HCT116 (cell line): ENCODE data around the gene MINDY4. TPM values are rescaled to one million over a fixed set of nuclear protein-coding genes. Genes with fewer than 3 reads are reported as not detected.

Experiments used
- ATAC-seq: fragments of 200-7000 bp; cut with Tn5 transposase; 2 replicates; pipeline ENCODE4 v1.9.1; 2020; ENCODE audit warnings: mild to moderate bottlenecking, moderate library complexity
- BruUV-seq: library from RNA; stranded (reverse); fragments of 400-500 nt; replicated peaks from 2 replicates; lab custom pipeline; 2021; lab: Mats Ljungman, UMichigan
- CTCF ChIA-PET: fragments of 300-600 bp; sonication (Branson Sonifier 250); formaldehyde crosslinking; loops from one replicate; lab custom pipeline; 2021; ENCODE audit warnings: antibody characterized with exemption; lab: Charles Lee
- POLR2A ChIA-PET: fragments of 300-600, 350-600 bp; sonication (Branson Sonifier 250); formaldehyde crosslinking; loops from one replicate; lab custom pipeline; 2021; ENCODE audit warnings: antibody characterized with exemption; lab: Charles Lee
- RAD21 ChIA-PET, 2 experiments: fragments of 300-600 bp; sonication (Branson Sonifier 250); formaldehyde crosslinking; loops; one replicate each; lab custom pipeline; 2023; ENCODE audit warnings: low total read pairs in 2 of 2; ENCODE audit not compliant: uncharacterized antibody in 2 of 2, unreplicated experiment in 2 of 2, low non-redundant PET in 1 of 2; lab: Charles Lee
- DNase-seq: peaks from one replicate; pipeline ENCODE4 v3.0.0-alpha.2; 2010; ENCODE audit warnings: low read depth, low spot score
- H2AFZ ChIP-seq: fragments of 200-600 bp; shearing (Covaris generic), sonication (generic); 2 replicates; pipeline ENCODE4 v1.6.1; 2017; ENCODE audit warnings: low read depth, mixed run types, mixed read lengths, antibody characterized with exemption, low read length; ENCODE audit not compliant: poor library complexity, severe bottlenecking
- H3K27ac ChIP-seq: 2 replicates; pipeline ENCODE4 v1.5.1; 2012; ENCODE audit warnings: low read depth, low read length
- H3K27me3 ChIP-seq: fragments of 200-600 bp; sonication (generic); 2 replicates; pipeline ENCODE4 v1.6.1; 2016; ENCODE audit warnings: mixed run types, low read length, mixed read lengths; ENCODE audit not compliant: insufficient read depth
- H3K36me3 ChIP-seq, 2 experiments: fragments of 200-500 bp in 1 of 2; fragments of 200-600 bp in 1 of 2; sonication (Bioruptor generic) in 1 of 2; sonication (generic) in 1 of 2; 2 replicates each; pipeline versions ENCODE4 v1.5.1 to v1.6.1; 2014 to 2016; ENCODE audit warnings: low read length in 2 of 2, inconsistent platforms in 1 of 2, mixed read lengths in 1 of 2, mixed run types in 1 of 2; ENCODE audit not compliant: insufficient read depth in 2 of 2, control insufficient read depth in 1 of 2
- H3K4me1 ChIP-seq, 2 experiments: fragments of 200-600 bp in 1 of 2; sonication (generic) in 1 of 2; 2 replicates each; pipeline versions ENCODE4 v1.5.1 to v1.6.1; 2012 to 2017; ENCODE audit warnings: low read length in 2 of 2, inconsistent platforms in 1 of 2, mild to moderate bottlenecking in 1 of 2, mixed read lengths in 1 of 2, mixed run types in 1 of 2, moderate library complexity in 1 of 2; ENCODE audit not compliant: insufficient read depth in 2 of 2, control insufficient read depth in 1 of 2
- H3K4me2 ChIP-seq: fragments of 200-600 bp; sonication (generic); 2 replicates; pipeline ENCODE4 v1.6.1; 2017; ENCODE audit warnings: mixed run types, low read length, mixed read lengths
- H3K4me3 ChIP-seq, 2 experiments: fragments of 200-600 bp in 1 of 2; sonication (generic) in 1 of 2; replicated peaks in 1 of 2; 2 replicates each; pipeline ENCODE4 v1.5.1; 2011 to 2016; ENCODE audit warnings: low read length in 2 of 2, control low read depth in 1 of 2, low read depth in 1 of 2, mild to moderate bottlenecking in 1 of 2, mixed read lengths in 1 of 2, mixed run types in 1 of 2
- H3K79me2 ChIP-seq: fragments of 200-600 bp; sonication (generic); 2 replicates; pipeline ENCODE4 v1.6.1; 2017; ENCODE audit warnings: mild to moderate bottlenecking, mixed run types, low read length, moderate library complexity, mixed read lengths; ENCODE audit not compliant: insufficient read depth
- H3K9ac ChIP-seq: fragments of 200-600 bp; sonication (generic); 2 replicates; pipeline ENCODE4 v1.6.1; 2016; ENCODE audit warnings: low read length, mixed read lengths
- H3K9me2 ChIP-seq: fragments of 200-600 bp; sonication (generic), shearing (Covaris generic); 2 replicates; pipeline ENCODE4 v1.6.1; 2017; ENCODE audit warnings: mixed run types, mild to moderate bottlenecking, moderate library complexity; ENCODE audit not compliant: insufficient read depth
- H3K9me3 ChIP-seq, 2 experiments: fragments of 200-500 bp in 1 of 2; fragments of 200-600 bp in 1 of 2; sonication (Bioruptor generic) in 1 of 2; sonication (generic) in 1 of 2; 2 replicates each; pipeline ENCODE4 v1.6.1; 2014 to 2017; ENCODE audit warnings: low read length in 2 of 2, mixed read lengths in 2 of 2, inconsistent platforms in 1 of 2, low read depth in 1 of 2, mild to moderate bottlenecking in 1 of 2, mixed run types in 1 of 2, moderate library complexity in 1 of 2; ENCODE audit not compliant: control insufficient read depth in 1 of 2, insufficient read depth in 1 of 2
- H4K20me1 ChIP-seq: fragments of 200-600 bp; sonication (generic), shearing (Covaris generic); 2 replicates; pipeline ENCODE4 v1.6.1; 2017; ENCODE audit warnings: mixed run types, mild to moderate bottlenecking, moderate library complexity; ENCODE audit not compliant: insufficient read depth
- CBX3 ChIP-seq: IDR thresholded peaks from 2 replicates; pipeline ENCODE4 v1.6.1; 2012; ENCODE audit warnings: low read depth
- CEBPB ChIP-seq: IDR thresholded peaks from 2 replicates; pipeline ENCODE4 v1.6.1; 2012; ENCODE audit warnings: low read depth
- EGR1 ChIP-seq: IDR thresholded peaks from 2 replicates; pipeline ENCODE4 v1.6.1; 2012; ENCODE audit warnings: low read depth
- EZH2 ChIP-seq: fragments of 200-600 bp; sonication (generic); IDR thresholded peaks from 2 replicates; pipeline ENCODE4 v1.6.1; 2017; ENCODE audit warnings: antibody characterized with exemption, mixed run types
- EZH2phosphoT487 ChIP-seq: fragments of 200-600 bp; IDR thresholded peaks from 2 replicates; pipeline ENCODE4 v1.6.1; 2018; ENCODE audit warnings: antibody characterized with exemption, borderline replicate concordance
- FOSL1 ChIP-seq: IDR thresholded peaks from 2 replicates; pipeline ENCODE4 v1.6.1; 2012; ENCODE audit warnings: low read depth
- JUND ChIP-seq: IDR thresholded peaks from 2 replicates; pipeline ENCODE4 v1.6.1; 2012
- POLR2A ChIP-seq: IDR thresholded peaks from 2 replicates; pipeline ENCODE4 v1.7.0; 2011; ENCODE audit warnings: borderline replicate concordance; ENCODE audit not compliant: insufficient read depth, insufficient read length; ENCODE audit errors: extremely low read depth
- POLR2AphosphoS5 ChIP-seq: IDR thresholded peaks from 2 replicates; pipeline ENCODE4 v1.6.1; 2011; ENCODE audit warnings: mild to moderate bottlenecking, low read depth, low read length, moderate library complexity
- RAD21 ChIP-seq: IDR thresholded peaks from 2 replicates; pipeline ENCODE4 v1.6.1; 2012; ENCODE audit warnings: low read depth, mild to moderate bottlenecking
- SIN3A ChIP-seq: IDR thresholded peaks from 2 replicates; pipeline ENCODE4 v1.6.1; 2012; ENCODE audit warnings: low read depth
- SP1 ChIP-seq: IDR thresholded peaks from 2 replicates; pipeline ENCODE4 v1.6.1; 2012; ENCODE audit warnings: low read depth
- SRF ChIP-seq: IDR thresholded peaks from 2 replicates; pipeline ENCODE4 v1.6.1; 2012; ENCODE audit warnings: low read depth
- YY1 ChIP-seq: IDR thresholded peaks from 2 replicates; pipeline ENCODE4 v1.6.1; 2011; ENCODE audit warnings: low read length, low read depth, moderate library complexity, mild to moderate bottlenecking; ENCODE audit not compliant: insufficient replicate concordance; ENCODE audit errors: extremely low read depth
- ZNF274 ChIP-seq: fragments of 200-500 bp; sonication (Bioruptor generic); IDR thresholded peaks from 2 replicates; pipeline ENCODE4 v1.6.1; 2014; ENCODE audit warnings: mild to moderate bottlenecking, low read depth, low read length, inconsistent platforms
- intact Hi-C: fragments of 100-400 bp; cut with micrococcal nuclease; formaldehyde crosslinking; loops from 2 replicates; pipeline ENCODE4 v1.10.0; 2022
- total RNA-seq: library from RNA; stranded (reverse); gene quantifications from one replicate; pipeline ENCODE4 v1.2.1, GENCODE V29; 2021; ENCODE audit not compliant: unreplicated experiment
- TF ChIP-seq, protein P1 (sequence below): IDR thresholded peaks from 2 replicates; pipeline ENCODE4 v1.6.1; 2012

MINDY4 gene
- total RNA-seq, 1 experiment from 2014 or later: 6.1 TPM

DNA sequence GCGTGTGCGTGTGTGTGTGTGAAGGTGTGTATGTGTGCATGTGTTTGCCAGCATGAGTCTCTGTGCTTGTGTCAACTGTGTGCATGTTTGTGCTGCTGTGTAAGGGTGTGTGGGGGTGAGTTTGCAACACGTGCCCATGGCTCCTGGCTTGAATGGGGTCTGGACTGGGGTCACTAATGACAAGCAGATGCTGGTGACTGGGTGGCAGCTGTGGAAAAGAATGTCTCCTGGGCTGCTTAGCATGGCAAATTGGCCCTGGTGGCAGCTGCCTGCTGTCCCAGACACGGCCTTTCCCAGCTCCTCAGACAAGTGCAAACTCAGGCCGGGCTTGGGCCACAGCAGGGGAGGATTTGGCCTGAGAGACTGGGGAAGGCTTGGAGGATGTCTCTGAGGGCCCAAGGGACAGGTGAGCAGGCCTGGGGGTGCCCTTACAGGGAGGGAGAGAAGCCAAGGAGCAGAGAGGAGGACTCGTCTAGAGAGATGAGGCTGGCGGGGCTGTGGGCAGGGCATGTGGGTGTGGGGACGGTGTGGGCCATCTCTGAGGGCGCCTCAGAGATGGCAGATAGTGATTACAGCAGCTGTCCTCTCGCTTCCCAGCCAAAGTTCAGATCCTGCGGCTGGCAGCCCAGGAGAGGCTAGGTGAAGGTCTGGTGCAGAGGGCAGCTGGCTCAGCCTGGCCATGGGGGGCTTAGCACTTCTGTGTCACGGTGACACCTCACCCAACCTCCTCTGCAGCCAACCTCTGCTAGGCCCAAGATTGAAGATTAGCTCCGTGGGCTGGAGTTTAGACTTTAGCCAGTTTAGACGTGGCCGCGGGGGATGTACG, 142.0 kb downstream of the MINDY4 start:
- no peaks in the 10 kb centered on the region for H3K27me3 ChIP-seq
- H3K4me1 ChIP-seq: peaks cover 10 to 21% of the 10 kb centered on the region in 2 experiments
- no peak overlapping the region for H3K4me3 ChIP-seq
- no peak overlapping the region for H2AFZ ChIP-seq
- H3K4me2 ChIP-seq: no peak overlapping the region
- TF ChIP-seq EGR1: no peak
- no peak for TF ChIP-seq EZH2
- no peak for TF ChIP-seq CEBPB
- TF ChIP-seq, protein P1, sequence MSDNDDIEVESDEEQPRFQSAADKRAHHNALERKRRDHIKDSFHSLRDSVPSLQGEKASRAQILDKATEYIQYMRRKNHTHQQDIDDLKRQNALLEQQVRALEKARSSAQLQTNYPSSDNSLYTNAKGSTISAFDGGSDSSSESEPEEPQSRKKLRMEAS: no peak
- TF ChIP-seq ZNF274: no peak
- TF ChIP-seq JUND: no peak
- no peak for TF ChIP-seq EZH2phosphoT487
- TF ChIP-seq SP1: no peak
- TF ChIP-seq CBX3: no peak
- no peak for TF ChIP-seq SIN3A
- TF ChIP-seq RAD21: no peak
- no peak for TF ChIP-seq YY1
- TF ChIP-seq POLR2A: no peak
- TF ChIP-seq FOSL1: no peak
- no peak for TF ChIP-seq POLR2AphosphoS5
- no peak for TF ChIP-seq SRF
- H3K9ac ChIP-seq: no peak overlapping the region
- H3K79me2 ChIP-seq: no peaks in the 10 kb centered on the region
- intact Hi-C loops: no loop called here
- H3K36me3 ChIP-seq: no peaks in the 10 kb centered on the region
- no peak for DNase-seq
- POLR2A ChIA-PET: no interaction called here
- no peaks in the 10 kb centered on the region for H3K9me3 ChIP-seq
- H3K9me2 ChIP-seq: no peaks in the 10 kb centered on the region
- ATAC-seq: no peak
- H4K20me1 ChIP-seq: no peaks in the 10 kb centered on the region
- CTCF ChIA-PET: no interaction called here
- H3K27ac ChIP-seq: no peak overlapping the region
- RAD21 ChIA-PET: no interaction called here
- no TSS peak for BruUV-seq
